ENCODE results near the gene IL11. TPM values are rescaled to one million over a fixed set of nuclear protein-coding genes. Genes with fewer than 3 reads are reported as not detected.

The IL11 gene
- total RNA-seq, 4 donors from 2014 or later = 0.21 TPM; not detected in 3

DNA sequence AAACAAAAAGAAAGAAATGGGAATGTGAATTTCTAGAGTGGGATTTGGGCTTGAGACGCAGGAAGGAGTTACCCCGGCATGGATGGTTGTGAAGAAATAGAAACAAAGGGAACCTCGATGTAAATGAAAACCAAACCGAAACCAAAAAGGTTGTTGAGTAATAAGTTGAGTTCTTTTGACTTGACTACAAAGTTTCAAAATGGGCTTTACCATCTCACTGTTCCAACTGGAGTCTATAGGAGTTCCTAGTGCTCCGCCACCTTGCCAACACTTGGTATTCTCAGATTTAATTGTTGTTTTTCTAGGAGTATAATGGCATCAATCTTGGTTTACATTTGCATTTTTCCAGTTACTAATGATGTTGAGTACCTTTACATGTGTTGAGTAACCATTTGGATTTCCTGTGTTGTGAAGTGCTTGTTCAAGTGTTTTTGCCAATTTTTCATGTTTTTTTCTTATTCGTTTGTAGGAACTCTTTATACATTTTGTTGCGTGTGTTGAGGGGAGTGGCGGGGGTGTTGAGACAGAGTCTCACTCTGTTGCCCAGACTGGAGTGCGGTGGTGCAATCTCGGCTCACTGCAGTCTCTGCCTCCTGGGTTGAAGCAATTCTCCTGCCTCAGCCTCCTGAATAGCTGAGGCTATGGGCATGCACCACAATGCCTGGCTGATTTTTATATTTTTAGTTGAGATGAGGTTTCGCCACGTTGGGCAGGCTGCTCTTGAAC lies 28.1 kb upstream of the IL11 start:
- TF ChIP-seq POLR2A (IDR thresholded peaks at IDR 0.05) = no peak
- TF ChIP-seq EP300 (IDR thresholded peaks at IDR 0.05) = no peak
- TF ChIP-seq, protein P1, sequence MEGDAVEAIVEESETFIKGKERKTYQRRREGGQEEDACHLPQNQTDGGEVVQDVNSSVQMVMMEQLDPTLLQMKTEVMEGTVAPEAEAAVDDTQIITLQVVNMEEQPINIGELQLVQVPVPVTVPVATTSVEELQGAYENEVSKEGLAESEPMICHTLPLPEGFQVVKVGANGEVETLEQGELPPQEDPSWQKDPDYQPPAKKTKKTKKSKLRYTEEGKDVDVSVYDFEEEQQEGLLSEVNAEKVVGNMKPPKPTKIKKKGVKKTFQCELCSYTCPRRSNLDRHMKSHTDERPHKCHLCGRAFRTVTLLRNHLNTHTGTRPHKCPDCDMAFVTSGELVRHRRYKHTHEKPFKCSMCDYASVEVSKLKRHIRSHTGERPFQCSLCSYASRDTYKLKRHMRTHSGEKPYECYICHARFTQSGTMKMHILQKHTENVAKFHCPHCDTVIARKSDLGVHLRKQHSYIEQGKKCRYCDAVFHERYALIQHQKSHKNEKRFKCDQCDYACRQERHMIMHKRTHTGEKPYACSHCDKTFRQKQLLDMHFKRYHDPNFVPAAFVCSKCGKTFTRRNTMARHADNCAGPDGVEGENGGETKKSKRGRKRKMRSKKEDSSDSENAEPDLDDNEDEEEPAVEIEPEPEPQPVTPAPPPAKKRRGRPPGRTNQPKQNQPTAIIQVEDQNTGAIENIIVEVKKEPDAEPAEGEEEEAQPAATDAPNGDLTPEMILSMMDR (IDR thresholded peaks at IDR 0.05) = no peak
- DNase-seq (ENCODE audit: low spot score in 2 of 2) = no peak
- Histone ChIP-seq H3K27me3 (no peaks in the 10 kb centered on the region), H3K9me3 (no peaks in the 10 kb centered on the region), H3K36me3 (peaks cover 0 to 31% (median 7%) of the 10 kb centered on the region in 3 donors), H3K27ac (no peak overlapping the region), H3K4me1 (peaks cover 0 to 10% (median 4%) of the 10 kb centered on the region in 4 donors), H3K4me3 (no peak overlapping the region)
- WGBS, 2 donors = 84 to 85% methylated on average over 12 of the region's 12 CpGs

DNA sequence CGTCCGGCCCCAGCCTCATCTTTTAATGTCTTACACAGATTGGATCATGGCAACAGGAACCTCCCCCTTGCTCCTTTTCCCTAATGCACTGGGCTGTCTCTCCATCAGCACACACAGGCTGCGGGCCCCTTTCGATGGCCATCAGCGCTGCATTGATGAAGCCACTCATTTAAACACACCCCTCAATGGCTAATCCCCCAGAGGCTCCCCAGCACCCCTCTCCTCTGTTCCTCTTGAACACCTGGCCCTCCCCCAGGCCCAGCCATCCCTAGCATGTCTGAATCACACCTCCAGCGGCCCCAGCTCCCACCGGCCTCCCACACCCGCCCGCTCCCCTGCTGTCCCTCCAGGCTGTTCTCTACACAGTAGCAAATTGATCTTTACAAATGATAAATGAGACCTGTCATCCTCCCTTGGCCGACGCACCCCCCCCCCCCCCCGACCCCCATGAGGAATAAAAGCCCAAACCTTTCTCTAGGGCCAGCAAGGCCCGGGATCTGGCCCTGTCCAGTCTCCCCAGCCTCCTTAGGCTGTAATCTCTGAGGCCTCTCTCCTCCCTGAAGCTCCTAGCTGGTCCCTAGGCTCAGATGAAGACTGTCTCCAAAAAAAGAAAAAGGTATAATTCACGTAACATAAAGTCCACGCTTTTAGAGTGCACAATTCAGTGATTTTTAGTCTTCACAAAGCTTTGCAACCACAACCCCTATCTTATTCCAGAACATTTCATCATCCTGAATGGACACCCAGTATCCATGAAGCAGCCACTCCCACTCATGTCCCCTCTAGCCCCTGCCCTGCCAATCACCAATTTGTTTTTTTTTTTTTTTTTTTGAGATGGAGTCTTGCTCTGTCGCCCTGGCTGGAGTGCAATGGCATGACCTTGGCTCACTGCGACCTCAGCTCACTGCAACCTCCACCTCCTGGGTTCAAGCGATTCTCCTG lies 22.8 kb upstream of the IL11 start:
- H3K36me3 ChIP-seq = peaks cover 0 to 49% (median 4%) of the 10 kb centered on the region in 3 donors
- H3K27me3 ChIP-seq = no peaks in the 10 kb centered on the region
- TF ChIP-seq EP300 (IDR thresholded peaks at IDR 0.05) (no peak), POLR2A (IDR thresholded peaks at IDR 0.05) (no peak)
- TF ChIP-seq, protein P1 (IDR thresholded peaks at IDR 0.05) = no peak
- no peaks in the 10 kb centered on the region for H3K9me3 ChIP-seq
- DNase-seq (ENCODE audit: low spot score in 2 of 2) = no peak
- no peak overlapping the region for H3K4me3 ChIP-seq
- WGBS, 2 donors = 63 to 64% methylated on average over 18 of the region's 18 CpGs
- peaks cover 0 to 37% (median 9%) of the 10 kb centered on the region in 4 donors for H3K4me1 ChIP-seq
- H3K27ac ChIP-seq = no peak overlapping the region

DNA sequence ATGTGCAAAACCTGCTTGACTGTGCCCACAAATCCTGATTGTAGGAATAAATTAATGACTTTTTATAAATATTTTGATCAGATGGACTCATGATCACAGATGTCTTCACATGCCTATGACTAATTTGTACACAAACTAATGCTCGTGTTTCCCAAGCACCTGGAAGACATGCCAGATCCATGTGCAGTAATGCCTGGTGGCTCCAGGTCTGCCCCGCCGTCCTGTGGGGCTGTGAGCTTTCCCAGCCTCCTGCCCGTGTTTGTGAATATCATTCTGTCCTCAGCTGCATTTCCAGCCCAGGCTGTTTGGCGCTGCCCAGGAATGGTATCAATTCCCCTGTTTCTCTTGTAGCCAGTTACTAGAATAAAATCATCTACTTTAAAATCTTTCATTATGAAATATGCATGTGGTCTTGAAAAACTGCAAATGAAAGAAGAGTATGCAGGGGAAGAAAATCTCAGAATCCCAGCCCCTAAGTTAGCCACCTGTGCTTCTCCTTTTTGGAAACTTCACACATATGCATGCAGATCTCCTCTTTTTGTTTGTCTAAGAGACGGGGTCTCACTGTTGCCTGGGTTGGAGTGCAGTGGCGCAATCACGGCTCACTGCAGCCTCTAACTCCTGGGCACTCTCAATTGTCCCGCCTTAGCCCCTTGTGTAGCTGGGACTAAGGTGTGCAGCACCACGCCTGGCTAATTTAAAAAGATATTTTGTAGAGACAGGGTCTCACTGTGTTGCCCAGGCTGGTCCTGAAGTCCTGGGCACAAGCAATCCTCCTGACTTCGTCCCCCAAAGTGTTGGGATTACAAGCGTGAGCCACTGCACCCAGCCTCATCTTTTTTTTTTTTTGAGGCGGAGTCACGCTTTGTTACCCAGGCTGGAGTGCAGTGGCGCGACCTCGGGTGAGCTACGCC lies 21.7 kb upstream of the IL11 start:
- WGBS, 2 donors = 67 to 79% methylated on average over 18 of the region's 18 CpGs

DNA sequence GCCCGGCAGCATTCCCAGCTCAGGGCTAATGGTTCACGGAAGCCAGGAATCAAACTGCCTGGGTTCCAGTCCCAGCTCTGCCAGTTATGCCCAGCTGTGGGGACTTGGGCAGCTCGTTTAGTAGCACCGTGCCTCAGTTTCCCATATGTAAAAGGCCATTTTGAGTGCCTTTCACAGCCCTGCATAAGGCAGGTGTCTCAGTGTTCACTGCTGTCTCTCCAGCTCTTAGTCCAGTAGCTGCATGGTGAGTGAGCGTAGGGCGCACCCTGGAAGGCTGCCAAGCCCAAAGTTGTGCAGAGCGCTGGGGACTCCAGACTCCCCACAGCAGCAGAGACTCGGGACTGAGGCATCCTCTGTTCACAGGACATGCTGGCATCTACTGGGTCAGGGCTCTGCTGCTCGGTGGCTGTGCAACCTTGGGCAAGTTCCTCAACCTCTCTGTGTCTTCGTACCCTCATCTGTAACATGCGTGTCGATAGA lies 21.0 kb upstream of the IL11 start:
- WGBS, 2 donors = 75 to 78% methylated on average over 8 to 10 of the region's 12 CpGs
- peaks cover 0 to 56% (median 26%) of the 10 kb centered on the region in 4 donors for H3K4me1 ChIP-seq
- TF ChIP-seq POLR2A (IDR thresholded peaks at IDR 0.05) (no peak), EP300 (IDR thresholded peaks at IDR 0.05) (no peak)
- TF ChIP-seq, protein P1 (IDR thresholded peaks at IDR 0.05) = no peak

More for the DNA sequence above, 21.7 kb upstream of the IL11 start:
- Histone ChIP-seq H3K27me3 (no peaks in the 10 kb centered on the region), H3K4me1 (peaks cover 0 to 49% (median 21%) of the 10 kb centered on the region in 4 donors), H3K4me3 (no peak overlapping the region), H3K27ac (peak overlapping the region in 2 of 4 donors; percentile 13 to 28), H3K36me3 (peaks cover 0 to 60% (median 12%) of the 10 kb centered on the region in 3 donors), H3K9me3 (no peaks in the 10 kb centered on the region)
- TF ChIP-seq EP300 (IDR thresholded peaks at IDR 0.05) = no peak
- TF ChIP-seq, protein P1 (IDR thresholded peaks at IDR 0.05) = no peak
- no peak for TF ChIP-seq POLR2A (IDR thresholded peaks at IDR 0.05)
- DNase-seq (ENCODE audit: low spot score in 2 of 2) = no peak

More for the DNA sequence above, 21.0 kb upstream of the IL11 start:
- H3K27ac ChIP-seq = peak overlapping the region in 2 of 4 donors; percentile 13 to 28
- peaks cover 0 to 62% (median 12%) of the 10 kb centered on the region in 3 donors for H3K36me3 ChIP-seq
- DNase-seq (ENCODE audit: low spot score in 2 of 2) = no peak
- no peaks in the 10 kb centered on the region for H3K27me3 ChIP-seq
- H3K4me3 ChIP-seq = no peak overlapping the region
- no peaks in the 10 kb centered on the region for H3K9me3 ChIP-seq

Measured in tibial nerve (tissue), 4 donors.